H4 (cell line): ENCODE results near the gene GAP43. TPM values are rescaled to one million over a fixed set of nuclear protein-coding genes. Genes with fewer than 3 reads are reported as not detected.

Experiments
- DNase-seq: peaks from one replicate; pipeline ENCODE4 v3.0.0-alpha.2; 2015; ENCODE audit warnings: low spot score
- total RNA-seq: library from RNA; depleted of rRNA; stranded (reverse); fragments of >200 nt; shearing (Covaris generic); gene quantifications from 2 replicates; pipeline ENCODE4 v1.2.3, GENCODE V29; 2014

GAP43 gene
- total RNA-seq, 1 experiment from 2014 or later, result 0.10 TPM

- DNase-seq, result no peak
Measured at GRCh38 chr3:115760716-115761115, 137.4 kb downstream of the GAP43 start.

- DNase-seq, result no peak
Measured at GRCh38 chr3:115761927-115762305, 138.6 kb downstream of the GAP43 start.

- DNase-seq, result peak; percentile 52
Measured at GRCh38 chr3:115766587-115767482, 143.5 kb downstream of the GAP43 start.

- DNase-seq, result no peak
Measured at GRCh38 chr3:115768661-115769060, 145.4 kb downstream of the GAP43 start.
